HCT116 (cell line): Measurements from ENCODE around the gene FTCD. TPM values are rescaled to one million over a fixed set of nuclear protein-coding genes. Genes with fewer than 3 reads are reported as not detected.

Experiments used
- ATAC-seq: fragments of 200-7000 bp; cut with Tn5 transposase; 2 replicates; pipeline ENCODE4 v1.9.1; 2020; ENCODE audit warnings: mild to moderate bottlenecking, moderate library complexity
- BruUV-seq: library from RNA; stranded (reverse); fragments of 400-500 nt; replicated peaks from 2 replicates; lab custom pipeline; 2021; lab: Mats Ljungman, UMichigan
- CTCF ChIA-PET: fragments of 300-600 bp; sonication (Branson Sonifier 250); formaldehyde crosslinking; loops from one replicate; lab custom pipeline; 2021; ENCODE audit warnings: antibody characterized with exemption; lab: Charles Lee
- POLR2A ChIA-PET: fragments of 300-600, 350-600 bp; sonication (Branson Sonifier 250); formaldehyde crosslinking; loops from one replicate; lab custom pipeline; 2021; ENCODE audit warnings: antibody characterized with exemption; lab: Charles Lee
- RAD21 ChIA-PET, 2 experiments: fragments of 300-600 bp; sonication (Branson Sonifier 250); formaldehyde crosslinking; loops; one replicate each; lab custom pipeline; 2023; ENCODE audit warnings: low total read pairs in 2 of 2; ENCODE audit not compliant: uncharacterized antibody in 2 of 2, unreplicated experiment in 2 of 2, low non-redundant PET in 1 of 2; lab: Charles Lee
- DNase-seq: peaks from one replicate; pipeline ENCODE4 v3.0.0-alpha.2; 2010; ENCODE audit warnings: low read depth, low spot score
- H2AFZ ChIP-seq: fragments of 200-600 bp; shearing (Covaris generic), sonication (generic); 2 replicates; pipeline ENCODE4 v1.6.1; 2017; ENCODE audit warnings: low read depth, mixed run types, mixed read lengths, antibody characterized with exemption, low read length; ENCODE audit not compliant: poor library complexity, severe bottlenecking
- H3K27ac ChIP-seq: 2 replicates; pipeline ENCODE4 v1.5.1; 2012; ENCODE audit warnings: low read depth, low read length
- H3K27me3 ChIP-seq: fragments of 200-600 bp; sonication (generic); 2 replicates; pipeline ENCODE4 v1.6.1; 2016; ENCODE audit warnings: mixed run types, low read length, mixed read lengths; ENCODE audit not compliant: insufficient read depth
- H3K36me3 ChIP-seq, 2 experiments: fragments of 200-500 bp in 1 of 2; fragments of 200-600 bp in 1 of 2; sonication (Bioruptor generic) in 1 of 2; sonication (generic) in 1 of 2; 2 replicates each; pipeline versions ENCODE4 v1.5.1 to v1.6.1; 2014 to 2016; ENCODE audit warnings: low read length in 2 of 2, inconsistent platforms in 1 of 2, mixed read lengths in 1 of 2, mixed run types in 1 of 2; ENCODE audit not compliant: insufficient read depth in 2 of 2, control insufficient read depth in 1 of 2
- H3K4me1 ChIP-seq, 2 experiments: fragments of 200-600 bp in 1 of 2; sonication (generic) in 1 of 2; 2 replicates each; pipeline versions ENCODE4 v1.5.1 to v1.6.1; 2012 to 2017; ENCODE audit warnings: low read length in 2 of 2, inconsistent platforms in 1 of 2, mild to moderate bottlenecking in 1 of 2, mixed read lengths in 1 of 2, mixed run types in 1 of 2, moderate library complexity in 1 of 2; ENCODE audit not compliant: insufficient read depth in 2 of 2, control insufficient read depth in 1 of 2
- H3K4me2 ChIP-seq: fragments of 200-600 bp; sonication (generic); 2 replicates; pipeline ENCODE4 v1.6.1; 2017; ENCODE audit warnings: mixed run types, low read length, mixed read lengths
- H3K4me3 ChIP-seq, 2 experiments: fragments of 200-600 bp in 1 of 2; sonication (generic) in 1 of 2; replicated peaks in 1 of 2; 2 replicates each; pipeline ENCODE4 v1.5.1; 2011 to 2016; ENCODE audit warnings: low read length in 2 of 2, control low read depth in 1 of 2, low read depth in 1 of 2, mild to moderate bottlenecking in 1 of 2, mixed read lengths in 1 of 2, mixed run types in 1 of 2
- H3K79me2 ChIP-seq: fragments of 200-600 bp; sonication (generic); 2 replicates; pipeline ENCODE4 v1.6.1; 2017; ENCODE audit warnings: mild to moderate bottlenecking, mixed run types, low read length, moderate library complexity, mixed read lengths; ENCODE audit not compliant: insufficient read depth
- H3K9ac ChIP-seq: fragments of 200-600 bp; sonication (generic); 2 replicates; pipeline ENCODE4 v1.6.1; 2016; ENCODE audit warnings: low read length, mixed read lengths
- H3K9me2 ChIP-seq: fragments of 200-600 bp; sonication (generic), shearing (Covaris generic); 2 replicates; pipeline ENCODE4 v1.6.1; 2017; ENCODE audit warnings: mixed run types, mild to moderate bottlenecking, moderate library complexity; ENCODE audit not compliant: insufficient read depth
- H3K9me3 ChIP-seq, 2 experiments: fragments of 200-500 bp in 1 of 2; fragments of 200-600 bp in 1 of 2; sonication (Bioruptor generic) in 1 of 2; sonication (generic) in 1 of 2; 2 replicates each; pipeline ENCODE4 v1.6.1; 2014 to 2017; ENCODE audit warnings: low read length in 2 of 2, mixed read lengths in 2 of 2, inconsistent platforms in 1 of 2, low read depth in 1 of 2, mild to moderate bottlenecking in 1 of 2, mixed run types in 1 of 2, moderate library complexity in 1 of 2; ENCODE audit not compliant: control insufficient read depth in 1 of 2, insufficient read depth in 1 of 2
- H4K20me1 ChIP-seq: fragments of 200-600 bp; sonication (generic), shearing (Covaris generic); 2 replicates; pipeline ENCODE4 v1.6.1; 2017; ENCODE audit warnings: mixed run types, mild to moderate bottlenecking, moderate library complexity; ENCODE audit not compliant: insufficient read depth
- CBX3 ChIP-seq: IDR thresholded peaks from 2 replicates; pipeline ENCODE4 v1.6.1; 2012; ENCODE audit warnings: low read depth
- EGR1 ChIP-seq: IDR thresholded peaks from 2 replicates; pipeline ENCODE4 v1.6.1; 2012; ENCODE audit warnings: low read depth
- ELF1 ChIP-seq: IDR thresholded peaks from 2 replicates; pipeline ENCODE4 v1.6.1; 2012; ENCODE audit warnings: low read depth, borderline replicate concordance
- EZH2 ChIP-seq: fragments of 200-600 bp; sonication (generic); IDR thresholded peaks from 2 replicates; pipeline ENCODE4 v1.6.1; 2017; ENCODE audit warnings: antibody characterized with exemption, mixed run types
- FOSL1 ChIP-seq: IDR thresholded peaks from 2 replicates; pipeline ENCODE4 v1.6.1; 2012; ENCODE audit warnings: low read depth
- POLR2A ChIP-seq: IDR thresholded peaks from 2 replicates; pipeline ENCODE4 v1.7.0; 2011; ENCODE audit warnings: borderline replicate concordance; ENCODE audit not compliant: insufficient read depth, insufficient read length; ENCODE audit errors: extremely low read depth
- POLR2AphosphoS5 ChIP-seq: IDR thresholded peaks from 2 replicates; pipeline ENCODE4 v1.6.1; 2011; ENCODE audit warnings: mild to moderate bottlenecking, low read depth, low read length, moderate library complexity
- RAD21 ChIP-seq: IDR thresholded peaks from 2 replicates; pipeline ENCODE4 v1.6.1; 2012; ENCODE audit warnings: low read depth, mild to moderate bottlenecking
- SIN3A ChIP-seq: IDR thresholded peaks from 2 replicates; pipeline ENCODE4 v1.6.1; 2012; ENCODE audit warnings: low read depth
- TCF7L2 ChIP-seq: IDR thresholded peaks from 2 replicates; pipeline ENCODE4 v1.7.0; 2011; ENCODE audit warnings: borderline replicate concordance, inconsistent platforms; ENCODE audit not compliant: insufficient read depth, insufficient read length; ENCODE audit errors: extremely low read depth
- YY1 ChIP-seq: IDR thresholded peaks from 2 replicates; pipeline ENCODE4 v1.6.1; 2011; ENCODE audit warnings: low read length, low read depth, moderate library complexity, mild to moderate bottlenecking; ENCODE audit not compliant: insufficient replicate concordance; ENCODE audit errors: extremely low read depth
- ZFX ChIP-seq: fragments of 450-650 bp; IDR thresholded peaks from 2 replicates; pipeline ENCODE4 v1.6.1; 2017
- ZNF274 ChIP-seq: fragments of 200-500 bp; sonication (Bioruptor generic); IDR thresholded peaks from 2 replicates; pipeline ENCODE4 v1.6.1; 2014; ENCODE audit warnings: mild to moderate bottlenecking, low read depth, low read length, inconsistent platforms
- intact Hi-C: fragments of 100-400 bp; cut with micrococcal nuclease; formaldehyde crosslinking; loops from 2 replicates; pipeline ENCODE4 v1.10.0; 2022
- total RNA-seq: library from RNA; stranded (reverse); gene quantifications from one replicate; pipeline ENCODE4 v1.2.1, GENCODE V29; 2021; ENCODE audit not compliant: unreplicated experiment
- TF ChIP-seq, protein P1 (sequence below): IDR thresholded peaks from 2 replicates; pipeline ENCODE4 v1.6.1; 2012
- TF ChIP-seq, protein P2 (sequence below): IDR thresholded peaks from 2 replicates; pipeline ENCODE4 v1.6.1; 2011; ENCODE audit warnings: mild to moderate bottlenecking, low read length, moderate library complexity; ENCODE audit not compliant: insufficient replicate concordance; ENCODE audit errors: extremely low read depth
- TF ChIP-seq, protein P3 (sequence below): IDR thresholded peaks from 2 replicates; pipeline ENCODE4 v1.6.1; 2012; ENCODE audit warnings: low read depth
- TF ChIP-seq, protein P4 (sequence below), 3 experiments: fragments of 200-600 bp in 1 of 3; sonication (generic) in 1 of 3; IDR thresholded peaks in 2 of 3; conservative IDR thresholded peaks in 1 of 3; 2 replicates each; pipeline ENCODE4 v1.5.1; 2012 to 2017; ENCODE audit warnings: low read depth in 2 of 3, low read length in 2 of 3, antibody characterized with exemption in 1 of 3, borderline replicate concordance in 1 of 3, control low read depth in 1 of 3, mild to moderate bottlenecking in 1 of 3, mixed read lengths in 1 of 3, mixed run types in 1 of 3, moderate library complexity in 1 of 3; ENCODE audit not compliant: insufficient read depth in 1 of 3
- TF ChIP-seq, protein P5 (sequence below): IDR thresholded peaks from 2 replicates; pipeline ENCODE4 v1.6.1; 2012

The FTCD gene
- total RNA-seq, 1 experiment from 2014 or later = 2.5 TPM

- intact Hi-C loops = no loop called here
- Histone ChIP-seq H3K36me3 (no peaks in the 10 kb centered on the region), H3K27ac (no peak overlapping the region), H3K9me3 (no peaks in the 10 kb centered on the region), H3K9me2 (no peaks in the 10 kb centered on the region), H3K9ac (no peak overlapping the region), H4K20me1 (no peaks in the 10 kb centered on the region), H3K4me1 (no peaks in the 10 kb centered on the region), H3K27me3 (no peaks in the 10 kb centered on the region), H3K79me2 (no peaks in the 10 kb centered on the region), H3K4me3 (no peak overlapping the region), H2AFZ (no peak overlapping the region), H3K4me2 (no peak overlapping the region)
- BruUV-seq = no TSS peak
- DNase-seq (no peak), ATAC-seq (0 out of 2 replicates have a peak, but pooled peaks have one; percentile 13)
- ChIA-PET RAD21 (no interaction called here), POLR2A (no interaction called here), CTCF (interaction anchor here (1.5 kb wide), 1 partner anchor 12 kb away, joined by 5 read pairs; no protein-coding TSS in a partner anchor)
- TF ChIP-seq POLR2A (no peak), ZNF274 (no peak), YY1 (no peak), EZH2 (no peak), POLR2AphosphoS5 (no peak), FOSL1 (no peak), CBX3 (no peak), TCF7L2 (no peak), SIN3A (no peak), ELF1 (no peak), RAD21 (no peak), EGR1 (no peak), ZFX (no peak)
- TF ChIP-seq, protein P1, sequence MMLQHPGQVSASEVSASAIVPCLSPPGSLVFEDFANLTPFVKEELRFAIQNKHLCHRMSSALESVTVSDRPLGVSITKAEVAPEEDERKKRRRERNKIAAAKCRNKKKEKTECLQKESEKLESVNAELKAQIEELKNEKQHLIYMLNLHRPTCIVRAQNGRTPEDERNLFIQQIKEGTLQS = no peak
- TF ChIP-seq, protein P2, sequence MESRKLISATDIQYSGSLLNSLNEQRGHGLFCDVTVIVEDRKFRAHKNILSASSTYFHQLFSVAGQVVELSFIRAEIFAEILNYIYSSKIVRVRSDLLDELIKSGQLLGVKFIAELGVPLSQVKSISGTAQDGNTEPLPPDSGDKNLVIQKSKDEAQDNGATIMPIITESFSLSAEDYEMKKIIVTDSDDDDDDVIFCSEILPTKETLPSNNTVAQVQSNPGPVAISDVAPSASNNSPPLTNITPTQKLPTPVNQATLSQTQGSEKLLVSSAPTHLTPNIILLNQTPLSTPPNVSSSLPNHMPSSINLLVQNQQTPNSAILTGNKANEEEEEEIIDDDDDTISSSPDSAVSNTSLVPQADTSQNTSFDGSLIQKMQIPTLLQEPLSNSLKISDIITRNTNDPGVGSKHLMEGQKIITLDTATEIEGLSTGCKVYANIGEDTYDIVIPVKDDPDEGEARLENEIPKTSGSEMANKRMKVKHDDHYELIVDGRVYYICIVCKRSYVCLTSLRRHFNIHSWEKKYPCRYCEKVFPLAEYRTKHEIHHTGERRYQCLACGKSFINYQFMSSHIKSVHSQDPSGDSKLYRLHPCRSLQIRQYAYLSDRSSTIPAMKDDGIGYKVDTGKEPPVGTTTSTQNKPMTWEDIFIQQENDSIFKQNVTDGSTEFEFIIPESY = no peak
- TF ChIP-seq, protein P3, sequence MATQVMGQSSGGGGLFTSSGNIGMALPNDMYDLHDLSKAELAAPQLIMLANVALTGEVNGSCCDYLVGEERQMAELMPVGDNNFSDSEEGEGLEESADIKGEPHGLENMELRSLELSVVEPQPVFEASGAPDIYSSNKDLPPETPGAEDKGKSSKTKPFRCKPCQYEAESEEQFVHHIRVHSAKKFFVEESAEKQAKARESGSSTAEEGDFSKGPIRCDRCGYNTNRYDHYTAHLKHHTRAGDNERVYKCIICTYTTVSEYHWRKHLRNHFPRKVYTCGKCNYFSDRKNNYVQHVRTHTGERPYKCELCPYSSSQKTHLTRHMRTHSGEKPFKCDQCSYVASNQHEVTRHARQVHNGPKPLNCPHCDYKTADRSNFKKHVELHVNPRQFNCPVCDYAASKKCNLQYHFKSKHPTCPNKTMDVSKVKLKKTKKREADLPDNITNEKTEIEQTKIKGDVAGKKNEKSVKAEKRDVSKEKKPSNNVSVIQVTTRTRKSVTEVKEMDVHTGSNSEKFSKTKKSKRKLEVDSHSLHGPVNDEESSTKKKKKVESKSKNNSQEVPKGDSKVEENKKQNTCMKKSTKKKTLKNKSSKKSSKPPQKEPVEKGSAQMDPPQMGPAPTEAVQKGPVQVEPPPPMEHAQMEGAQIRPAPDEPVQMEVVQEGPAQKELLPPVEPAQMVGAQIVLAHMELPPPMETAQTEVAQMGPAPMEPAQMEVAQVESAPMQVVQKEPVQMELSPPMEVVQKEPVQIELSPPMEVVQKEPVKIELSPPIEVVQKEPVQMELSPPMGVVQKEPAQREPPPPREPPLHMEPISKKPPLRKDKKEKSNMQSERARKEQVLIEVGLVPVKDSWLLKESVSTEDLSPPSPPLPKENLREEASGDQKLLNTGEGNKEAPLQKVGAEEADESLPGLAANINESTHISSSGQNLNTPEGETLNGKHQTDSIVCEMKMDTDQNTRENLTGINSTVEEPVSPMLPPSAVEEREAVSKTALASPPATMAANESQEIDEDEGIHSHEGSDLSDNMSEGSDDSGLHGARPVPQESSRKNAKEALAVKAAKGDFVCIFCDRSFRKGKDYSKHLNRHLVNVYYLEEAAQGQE = no peak
- TF ChIP-seq, protein P4, sequence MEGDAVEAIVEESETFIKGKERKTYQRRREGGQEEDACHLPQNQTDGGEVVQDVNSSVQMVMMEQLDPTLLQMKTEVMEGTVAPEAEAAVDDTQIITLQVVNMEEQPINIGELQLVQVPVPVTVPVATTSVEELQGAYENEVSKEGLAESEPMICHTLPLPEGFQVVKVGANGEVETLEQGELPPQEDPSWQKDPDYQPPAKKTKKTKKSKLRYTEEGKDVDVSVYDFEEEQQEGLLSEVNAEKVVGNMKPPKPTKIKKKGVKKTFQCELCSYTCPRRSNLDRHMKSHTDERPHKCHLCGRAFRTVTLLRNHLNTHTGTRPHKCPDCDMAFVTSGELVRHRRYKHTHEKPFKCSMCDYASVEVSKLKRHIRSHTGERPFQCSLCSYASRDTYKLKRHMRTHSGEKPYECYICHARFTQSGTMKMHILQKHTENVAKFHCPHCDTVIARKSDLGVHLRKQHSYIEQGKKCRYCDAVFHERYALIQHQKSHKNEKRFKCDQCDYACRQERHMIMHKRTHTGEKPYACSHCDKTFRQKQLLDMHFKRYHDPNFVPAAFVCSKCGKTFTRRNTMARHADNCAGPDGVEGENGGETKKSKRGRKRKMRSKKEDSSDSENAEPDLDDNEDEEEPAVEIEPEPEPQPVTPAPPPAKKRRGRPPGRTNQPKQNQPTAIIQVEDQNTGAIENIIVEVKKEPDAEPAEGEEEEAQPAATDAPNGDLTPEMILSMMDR (IDR thresholded peaks at IDR 0.05 in 2 of 3, conservative IDR thresholded peaks at IDR 0.05 in 1 of 3; ENCODE audit: borderline replicate concordance in 1 of 3, insufficient read depth in 1 of 3, low read depth in 2 of 3, low read length in 2 of 3) = no peak
- TF ChIP-seq, protein P5, sequence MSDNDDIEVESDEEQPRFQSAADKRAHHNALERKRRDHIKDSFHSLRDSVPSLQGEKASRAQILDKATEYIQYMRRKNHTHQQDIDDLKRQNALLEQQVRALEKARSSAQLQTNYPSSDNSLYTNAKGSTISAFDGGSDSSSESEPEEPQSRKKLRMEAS = no peak
Observed at GRCh38 chr21:46131588-46131837, 23.9 kb downstream of the FTCD start.
